LNCAP (cell line): ENCODE results near the gene CNOT1.

Source experiments
- TF ChIP-seq, protein P1 (sequence below): fragments of 450-650 bp; IDR thresholded peaks from 2 replicates; pipeline ENCODE4 v1.5.1; 2017; ENCODE audit warnings: mild to moderate bottlenecking

CNOT1 gene

DNA sequence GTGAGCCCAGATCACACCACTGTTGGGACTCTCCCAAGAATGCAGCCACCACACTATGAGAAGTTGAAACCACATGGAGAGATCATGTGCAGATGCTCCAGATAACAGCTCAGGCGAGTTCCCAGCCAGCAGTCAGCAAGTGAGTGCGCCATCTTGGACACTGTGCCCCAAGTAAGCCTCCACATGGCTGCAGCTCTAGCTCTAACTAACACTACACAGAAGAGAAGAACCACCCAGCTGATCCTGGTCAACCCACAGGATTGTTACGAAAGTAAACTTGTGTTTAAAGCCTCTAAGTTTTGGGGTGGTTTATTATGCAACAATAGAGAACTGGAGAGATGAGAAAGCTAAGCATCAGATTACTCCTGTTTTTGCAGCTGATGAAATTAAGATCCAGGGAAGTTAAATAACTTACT lies 29.2 kb upstream of the CNOT1 start:
- TF ChIP-seq, protein P1, sequence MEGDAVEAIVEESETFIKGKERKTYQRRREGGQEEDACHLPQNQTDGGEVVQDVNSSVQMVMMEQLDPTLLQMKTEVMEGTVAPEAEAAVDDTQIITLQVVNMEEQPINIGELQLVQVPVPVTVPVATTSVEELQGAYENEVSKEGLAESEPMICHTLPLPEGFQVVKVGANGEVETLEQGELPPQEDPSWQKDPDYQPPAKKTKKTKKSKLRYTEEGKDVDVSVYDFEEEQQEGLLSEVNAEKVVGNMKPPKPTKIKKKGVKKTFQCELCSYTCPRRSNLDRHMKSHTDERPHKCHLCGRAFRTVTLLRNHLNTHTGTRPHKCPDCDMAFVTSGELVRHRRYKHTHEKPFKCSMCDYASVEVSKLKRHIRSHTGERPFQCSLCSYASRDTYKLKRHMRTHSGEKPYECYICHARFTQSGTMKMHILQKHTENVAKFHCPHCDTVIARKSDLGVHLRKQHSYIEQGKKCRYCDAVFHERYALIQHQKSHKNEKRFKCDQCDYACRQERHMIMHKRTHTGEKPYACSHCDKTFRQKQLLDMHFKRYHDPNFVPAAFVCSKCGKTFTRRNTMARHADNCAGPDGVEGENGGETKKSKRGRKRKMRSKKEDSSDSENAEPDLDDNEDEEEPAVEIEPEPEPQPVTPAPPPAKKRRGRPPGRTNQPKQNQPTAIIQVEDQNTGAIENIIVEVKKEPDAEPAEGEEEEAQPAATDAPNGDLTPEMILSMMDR, result no peak

DNA sequence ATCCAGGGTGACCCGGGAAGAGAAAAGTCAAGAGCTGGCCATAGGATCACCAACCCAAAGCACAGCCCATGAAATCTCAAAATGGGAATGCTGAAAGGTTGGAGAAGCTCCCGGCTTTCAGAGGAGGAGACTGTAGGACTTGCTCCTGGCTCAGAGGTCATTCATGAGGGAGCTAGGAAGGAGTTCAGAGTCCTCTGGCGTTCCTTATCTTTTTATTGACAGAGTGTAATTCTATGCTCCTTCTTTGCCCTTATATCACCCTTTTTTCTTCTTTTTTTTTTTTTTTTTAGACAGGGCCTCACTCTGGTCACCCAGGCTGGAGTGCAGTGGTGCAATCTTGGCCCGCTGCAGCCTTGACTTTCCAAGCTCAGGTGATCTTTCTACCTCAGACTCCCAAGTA lies 27.3 kb upstream of the CNOT1 start:
- TF ChIP-seq, protein P1, result no peak

DNA sequence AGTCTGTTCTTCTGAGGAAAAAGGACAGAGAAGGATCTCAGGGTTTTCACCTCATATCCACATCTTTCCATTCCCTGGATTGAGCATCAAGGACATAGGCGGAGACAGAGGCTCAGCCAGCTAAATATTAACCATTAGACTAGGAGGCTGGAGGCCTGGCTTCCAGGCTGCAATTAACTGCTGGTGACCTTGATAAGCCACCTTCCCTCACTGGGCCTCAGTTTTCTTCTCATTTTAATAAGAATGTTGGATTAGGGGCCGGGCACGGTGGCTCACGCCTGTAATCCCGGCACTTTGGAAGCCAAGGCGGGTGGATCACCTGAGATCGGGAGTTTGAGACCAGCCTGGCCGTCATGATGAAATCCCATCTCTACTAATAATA lies 25.6 kb upstream of the CNOT1 start:
- TF ChIP-seq, protein P1, result no peak

DNA sequence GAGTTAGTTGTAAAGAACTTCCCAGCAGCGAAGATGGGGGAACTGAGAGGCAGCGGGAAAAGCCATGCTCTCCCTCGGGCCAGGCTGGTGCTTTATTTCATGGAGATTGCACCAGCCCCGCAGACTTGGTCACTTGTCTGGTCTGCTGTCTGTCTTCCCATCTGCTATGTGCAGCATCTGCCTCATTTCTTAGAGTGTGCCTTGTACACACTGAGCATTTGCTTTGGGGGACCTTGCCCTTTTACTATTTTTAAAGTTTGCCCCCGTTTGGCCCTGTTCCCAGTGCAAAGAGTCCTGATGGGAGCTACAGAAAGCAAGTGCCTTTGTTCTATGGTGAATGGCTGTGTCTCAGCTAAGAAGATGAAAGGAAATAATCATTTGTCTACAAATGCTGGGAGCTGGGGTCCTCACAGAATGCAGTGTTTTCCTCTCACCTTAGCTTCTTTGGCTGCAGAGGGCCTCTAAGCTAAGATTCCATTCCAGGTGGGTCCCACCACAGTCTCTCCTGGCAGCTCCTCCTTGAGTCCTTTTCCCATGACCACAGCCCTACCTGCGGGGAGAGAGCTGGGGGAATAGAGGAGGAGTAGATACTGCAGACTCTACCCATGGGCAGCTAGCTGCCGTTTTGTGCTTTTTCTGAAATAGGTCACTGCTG lies 25.1 kb upstream of the CNOT1 start:
- TF ChIP-seq, protein P1, result no peak

DNA sequence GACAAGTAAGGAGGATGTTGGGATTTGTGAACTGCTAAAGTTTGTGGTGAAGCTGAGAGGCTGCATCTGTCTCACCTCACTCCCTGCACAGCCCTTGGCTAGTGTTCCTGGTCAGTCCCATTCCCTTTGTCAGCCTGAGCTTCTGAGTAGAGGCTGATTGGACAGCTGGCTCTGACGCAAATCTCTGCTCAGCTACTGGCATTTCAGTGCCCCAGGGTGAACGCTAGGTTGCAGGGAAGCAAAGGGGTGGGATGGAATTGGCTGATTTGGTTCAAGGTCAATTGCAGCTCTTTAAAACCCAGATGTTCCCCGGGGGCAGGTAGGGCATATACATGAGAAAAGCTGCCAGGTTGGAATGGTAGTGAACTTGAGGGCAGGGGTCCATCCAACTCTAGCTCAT lies 23.1 kb upstream of the CNOT1 start:
- TF ChIP-seq, protein P1, result no peak

DNA sequence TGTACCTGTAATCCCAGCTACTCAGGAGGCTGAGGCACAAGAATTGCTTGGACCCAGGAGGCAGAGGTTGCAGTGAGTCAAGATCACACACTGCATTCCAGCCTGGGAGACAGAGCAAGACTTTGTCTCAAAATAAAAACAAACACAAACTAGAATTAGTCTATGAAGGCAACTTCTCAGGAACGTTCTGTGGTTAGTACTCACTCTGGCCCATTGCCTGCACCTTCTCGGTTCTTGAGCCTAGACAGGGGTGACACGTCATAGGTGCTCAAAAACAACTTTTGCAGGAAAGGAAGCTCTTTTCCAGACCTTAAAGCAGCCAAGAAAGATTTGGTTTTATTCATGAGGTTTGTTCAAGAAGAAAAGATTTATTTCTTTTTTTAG lies 22.3 kb upstream of the CNOT1 start:
- TF ChIP-seq, protein P1, result no peak

DNA sequence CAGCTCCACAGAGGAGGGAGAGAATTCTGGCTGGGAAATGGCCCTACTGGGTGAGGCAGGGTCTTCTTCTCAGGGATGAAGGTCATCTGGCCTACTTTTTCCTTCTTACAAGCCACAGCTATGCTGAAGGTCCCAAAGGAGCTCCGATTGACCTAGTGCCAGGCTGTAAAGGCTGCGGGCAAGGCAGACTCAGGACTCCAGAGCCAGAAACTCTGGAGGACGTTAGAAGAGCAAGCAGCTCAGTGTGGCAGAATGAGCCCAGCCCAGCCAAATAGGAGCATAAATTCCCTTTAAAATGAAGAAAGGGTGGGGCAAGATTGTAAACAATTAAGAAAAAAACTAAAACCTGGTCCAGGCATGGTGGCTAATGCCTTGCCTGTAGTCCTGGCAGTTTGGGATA lies 20.1 kb upstream of the CNOT1 start:
- TF ChIP-seq, protein P1, result no peak

DNA sequence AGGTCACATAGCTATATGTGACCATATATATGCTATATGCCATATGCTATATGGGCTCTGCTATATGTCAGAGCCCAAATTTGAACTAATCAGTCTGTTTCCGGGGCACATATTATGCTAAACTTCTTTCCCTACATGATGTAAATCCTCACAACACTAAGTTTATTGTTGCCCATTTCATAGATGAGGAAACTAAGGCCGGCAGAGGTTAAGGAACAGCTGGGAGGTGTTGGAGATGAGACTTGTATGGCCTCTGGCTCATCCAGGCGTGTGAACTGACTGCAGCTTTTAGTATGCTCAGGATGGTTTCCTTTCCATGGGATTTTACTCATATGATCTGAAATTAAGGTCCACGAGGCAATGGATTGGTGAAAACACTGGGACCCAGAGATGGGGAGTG lies 17.5 kb upstream of the CNOT1 start:
- TF ChIP-seq, protein P1, result no peak
